SK-N-SH (cell line): ENCODE data around the gene MATK.

Experiments used
- EP300 ChIP-seq, 2 experiments: IDR thresholded peaks; 2 replicates each; pipeline versions ENCODE4 v1.4.0 to v1.6.1; 2012; ENCODE audit warnings: borderline replicate concordance in 1 of 2, low read depth in 1 of 2, low read length in 1 of 2
- JUND ChIP-seq: IDR thresholded peaks from 2 replicates; pipeline ENCODE4 v1.4.0; 2012
- MXI1 ChIP-seq: IDR thresholded peaks from 2 replicates; pipeline ENCODE4 v1.6.1; 2012; ENCODE audit warnings: mild to moderate bottlenecking, low read depth, low read length, improper control_type of control experiment
- NFIC ChIP-seq: IDR thresholded peaks from 2 replicates; pipeline ENCODE4 v1.4.0; 2012; ENCODE audit warnings: borderline replicate concordance
- POLR2AphosphoS5 ChIP-seq: IDR thresholded peaks from 2 replicates; pipeline ENCODE4 v1.6.1; 2012; ENCODE audit warnings: low read depth, low read length
- RAD21 ChIP-seq: IDR thresholded peaks from 2 replicates; pipeline ENCODE4 v1.6.1; 2012; ENCODE audit warnings: mild to moderate bottlenecking, low read length
- RCOR1 ChIP-seq: fragments of 150-350 bp; IDR thresholded peaks from 2 replicates; pipeline ENCODE4 v1.6.1; 2017; ENCODE audit warnings: antibody characterized with exemption, low read length
- REST ChIP-seq: IDR thresholded peaks from 2 replicates; pipeline ENCODE4 v1.6.1; 2012; ENCODE audit warnings: mild to moderate bottlenecking, low read depth, low read length, moderate library complexity
- RFX5 ChIP-seq: IDR thresholded peaks from 2 replicates; pipeline ENCODE4 v1.6.1; 2012; ENCODE audit warnings: mild to moderate bottlenecking, improper control_type of control experiment, low read length
- SIN3A ChIP-seq: IDR thresholded peaks from 2 replicates; pipeline ENCODE4 v1.6.1; 2012; ENCODE audit warnings: low read depth, mild to moderate bottlenecking, low read length, moderate library complexity, borderline replicate concordance
- TEAD4 ChIP-seq: IDR thresholded peaks from 2 replicates; pipeline ENCODE4 v1.4.0; 2012; ENCODE audit warnings: mild to moderate bottlenecking, borderline replicate concordance; ENCODE audit not compliant: insufficient read depth
- TF ChIP-seq, protein P1 (sequence below): fragments of 200-600 bp; sonication (generic); IDR thresholded peaks from 2 replicates; pipeline ENCODE4 v1.6.1; 2017; ENCODE audit warnings: antibody characterized with exemption, mild to moderate bottlenecking, moderate library complexity
- TF ChIP-seq, protein P2 (sequence below): fragments of 150-350 bp; IDR thresholded peaks from 2 replicates; pipeline ENCODE4 v1.6.1; 2016; ENCODE audit warnings: mild to moderate bottlenecking, low read depth, low read length

GRCh38 chr19:3831601-3832000, 45.4 kb upstream of the MATK start:
- no peak for TF ChIP-seq POLR2AphosphoS5
- TF ChIP-seq, protein P1, sequence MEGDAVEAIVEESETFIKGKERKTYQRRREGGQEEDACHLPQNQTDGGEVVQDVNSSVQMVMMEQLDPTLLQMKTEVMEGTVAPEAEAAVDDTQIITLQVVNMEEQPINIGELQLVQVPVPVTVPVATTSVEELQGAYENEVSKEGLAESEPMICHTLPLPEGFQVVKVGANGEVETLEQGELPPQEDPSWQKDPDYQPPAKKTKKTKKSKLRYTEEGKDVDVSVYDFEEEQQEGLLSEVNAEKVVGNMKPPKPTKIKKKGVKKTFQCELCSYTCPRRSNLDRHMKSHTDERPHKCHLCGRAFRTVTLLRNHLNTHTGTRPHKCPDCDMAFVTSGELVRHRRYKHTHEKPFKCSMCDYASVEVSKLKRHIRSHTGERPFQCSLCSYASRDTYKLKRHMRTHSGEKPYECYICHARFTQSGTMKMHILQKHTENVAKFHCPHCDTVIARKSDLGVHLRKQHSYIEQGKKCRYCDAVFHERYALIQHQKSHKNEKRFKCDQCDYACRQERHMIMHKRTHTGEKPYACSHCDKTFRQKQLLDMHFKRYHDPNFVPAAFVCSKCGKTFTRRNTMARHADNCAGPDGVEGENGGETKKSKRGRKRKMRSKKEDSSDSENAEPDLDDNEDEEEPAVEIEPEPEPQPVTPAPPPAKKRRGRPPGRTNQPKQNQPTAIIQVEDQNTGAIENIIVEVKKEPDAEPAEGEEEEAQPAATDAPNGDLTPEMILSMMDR: no peak
- TF ChIP-seq EP300 (IDR thresholded peaks at IDR 0.05; ENCODE audit: borderline replicate concordance in 1 of 2, low read depth in 1 of 2, low read length in 1 of 2): no peak
- no peak for TF ChIP-seq SIN3A
- no peak for TF ChIP-seq RAD21
- no peak for TF ChIP-seq MXI1
- no peak for TF ChIP-seq RCOR1
- TF ChIP-seq RFX5: no peak
- TF ChIP-seq REST: no peak
- no peak for TF ChIP-seq NFIC
- TF ChIP-seq, protein P2, sequence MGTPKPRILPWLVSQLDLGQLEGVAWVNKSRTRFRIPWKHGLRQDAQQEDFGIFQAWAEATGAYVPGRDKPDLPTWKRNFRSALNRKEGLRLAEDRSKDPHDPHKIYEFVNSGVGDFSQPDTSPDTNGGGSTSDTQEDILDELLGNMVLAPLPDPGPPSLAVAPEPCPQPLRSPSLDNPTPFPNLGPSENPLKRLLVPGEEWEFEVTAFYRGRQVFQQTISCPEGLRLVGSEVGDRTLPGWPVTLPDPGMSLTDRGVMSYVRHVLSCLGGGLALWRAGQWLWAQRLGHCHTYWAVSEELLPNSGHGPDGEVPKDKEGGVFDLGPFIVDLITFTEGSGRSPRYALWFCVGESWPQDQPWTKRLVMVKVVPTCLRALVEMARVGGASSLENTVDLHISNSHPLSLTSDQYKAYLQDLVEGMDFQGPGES: no peak
- no peak for TF ChIP-seq TEAD4
- TF ChIP-seq JUND: no peak
